ENCODE results near the gene NONO.
"Not testable (repeated sequence)": the region's sequence is repeated elsewhere in the genome, so short reads cannot be mapped to it uniquely, and the experiment has no call there.

Gene NONO

DNA sequence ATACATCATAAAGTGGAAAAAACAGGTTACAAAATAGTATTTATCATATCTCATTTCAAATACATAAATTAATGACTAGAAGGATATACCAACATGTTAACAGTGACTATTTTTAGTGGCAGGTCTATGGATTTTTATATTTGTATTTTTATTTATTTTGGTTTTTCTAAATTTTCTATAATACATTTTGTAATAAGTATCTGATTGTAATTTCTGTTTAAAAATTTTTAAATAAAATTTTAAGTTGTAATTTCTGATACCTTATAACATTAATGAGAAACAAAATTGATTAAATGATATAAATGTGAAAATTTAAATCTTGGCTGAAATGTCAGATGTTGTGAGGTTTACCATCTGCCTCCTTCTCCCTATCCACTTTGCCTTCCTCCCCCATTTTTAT is 2.5 kb downstream of the NONO start:
- no peak for DNase-seq (ENCODE audit: low spot score)

DNA sequence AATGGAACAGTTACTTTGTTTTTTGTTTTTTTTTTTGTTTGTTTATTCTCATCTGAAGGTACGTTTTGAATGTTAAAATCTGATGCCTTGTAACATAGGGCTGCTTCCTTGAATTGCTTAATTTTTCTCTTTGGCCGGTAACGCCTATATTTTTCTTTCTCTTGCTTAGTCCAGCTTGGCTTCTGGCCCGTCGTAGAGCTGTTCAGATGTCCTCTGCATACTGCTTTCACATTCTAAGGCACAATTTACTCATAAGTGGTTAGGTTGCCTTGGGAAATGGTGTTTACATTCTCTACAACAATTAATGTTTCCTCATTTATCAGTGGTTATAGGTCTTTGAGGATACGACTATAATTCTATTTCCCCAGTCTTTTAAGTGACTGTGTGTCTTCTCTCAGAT is 7.9 kb downstream of the NONO start:
- no peak for DNase-seq (ENCODE audit: low spot score)

DNA sequence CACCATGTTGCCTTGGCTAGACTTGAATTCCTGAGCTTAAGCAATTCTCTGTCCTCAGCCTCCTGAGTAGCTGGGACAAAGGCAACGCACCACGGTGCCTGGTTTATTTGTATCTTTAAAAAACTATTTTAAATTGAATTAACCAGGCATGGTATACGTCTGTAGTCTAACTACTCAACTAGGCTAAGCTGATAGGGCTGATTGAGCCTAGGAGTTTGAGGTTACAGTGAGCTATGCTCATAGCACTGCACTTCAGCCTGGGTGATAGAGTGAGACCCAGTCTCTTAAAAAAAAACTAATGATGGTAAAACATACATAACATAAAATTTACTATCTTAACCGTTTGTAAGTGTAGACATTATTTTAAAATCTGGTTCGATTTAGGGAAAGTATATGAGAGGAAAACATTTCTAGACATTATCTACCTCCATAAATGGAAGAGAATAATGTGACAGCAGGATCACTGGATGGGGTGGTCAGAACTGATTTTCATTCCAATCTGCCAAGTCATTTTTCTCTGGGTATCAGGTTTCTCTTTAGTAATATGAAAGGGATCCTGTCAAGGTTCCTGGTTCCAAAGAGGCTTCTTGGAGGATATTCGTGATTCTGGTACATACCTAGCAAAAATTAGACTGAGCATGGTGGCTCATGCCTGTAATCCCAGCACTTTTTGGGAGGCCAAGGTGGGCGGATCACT is 9.4 kb downstream of the NONO start:
- DNase-seq (ENCODE audit: low spot score), result no peak

DNA sequence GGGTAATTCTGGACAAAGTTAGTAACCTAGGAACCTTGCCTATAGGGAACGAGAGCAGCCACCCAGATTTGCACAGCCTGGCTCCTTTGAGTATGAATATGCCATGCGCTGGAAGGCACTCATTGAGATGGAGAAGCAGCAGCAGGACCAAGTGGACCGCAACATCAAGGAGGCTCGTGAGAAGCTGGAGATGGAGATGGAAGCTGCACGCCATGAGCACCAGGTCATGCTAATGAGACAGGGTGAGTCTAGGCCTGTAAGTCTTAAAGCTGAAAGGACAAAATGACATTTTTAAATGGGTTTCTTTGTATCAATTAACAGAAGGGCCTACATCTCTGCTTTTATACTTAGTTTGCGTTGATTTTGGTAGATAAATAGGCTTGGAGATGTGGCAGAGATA is 13.4 kb downstream of the NONO start:
- DNase-seq (ENCODE audit: low spot score), result no peak

DNA sequence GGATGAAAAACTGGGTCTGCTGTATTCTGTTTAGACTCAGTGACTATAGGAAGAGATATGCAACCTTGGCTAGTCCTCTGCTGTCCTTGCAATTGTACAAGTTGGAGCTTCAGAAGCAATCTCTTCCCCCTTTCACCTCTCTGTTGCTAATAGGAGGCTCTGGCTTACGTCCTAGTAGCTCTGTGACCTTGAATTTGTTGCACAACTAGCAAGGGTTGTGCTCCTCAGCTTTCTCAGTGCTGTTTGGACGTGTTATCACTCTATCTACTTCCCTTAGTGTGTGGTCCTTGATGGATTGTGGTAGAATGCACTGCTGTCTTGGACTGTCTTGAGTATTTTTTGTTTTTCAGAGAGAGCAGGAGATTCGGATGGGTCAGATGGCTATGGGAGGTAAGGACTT is 14.7 kb downstream of the NONO start:
- no peak for DNase-seq (ENCODE audit: low spot score)

DNA sequence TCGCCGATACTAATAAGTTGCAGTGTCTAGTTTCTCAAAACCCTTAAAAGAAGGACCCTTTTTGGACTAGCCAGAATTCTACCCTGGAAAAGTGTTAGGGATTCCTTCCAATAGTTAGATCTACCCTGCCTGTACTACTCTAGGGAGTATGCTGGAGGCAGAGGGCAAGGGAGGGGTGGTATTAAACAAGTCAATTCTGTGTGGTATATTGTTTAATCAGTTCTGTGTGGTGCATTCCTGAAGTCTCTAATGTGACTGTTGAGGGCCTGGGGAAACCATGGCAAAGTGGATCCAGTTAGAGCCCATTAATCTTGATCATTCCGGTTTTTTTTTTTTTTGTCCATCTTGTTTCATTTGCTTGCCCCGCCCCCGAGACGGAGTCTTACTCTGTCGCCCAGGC is 16.6 kb downstream of the NONO start:
- not testable (repeated sequence) for DNase-seq (ENCODE audit: low spot score)

DNA sequence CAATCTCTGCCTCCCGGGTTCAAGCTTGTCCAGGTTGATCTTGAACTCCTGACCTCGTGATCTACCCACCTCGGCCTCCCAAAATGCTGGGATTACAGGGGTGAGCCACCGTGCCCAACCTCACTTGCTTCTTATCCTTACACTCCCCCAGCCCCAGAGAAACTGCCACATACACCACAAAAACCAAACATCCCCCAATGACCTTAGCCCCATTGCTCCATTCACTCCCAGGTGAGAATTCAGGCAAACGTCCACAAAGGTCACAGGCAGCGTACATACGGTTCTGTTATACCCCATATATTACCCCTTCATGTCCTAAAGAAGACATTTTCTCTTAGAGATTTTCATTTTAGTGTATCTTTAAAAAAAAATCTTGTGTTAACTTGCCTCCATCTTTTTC is 17.1 kb downstream of the NONO start:
- not testable (repeated sequence) for DNase-seq (ENCODE audit: low spot score)

DNA sequence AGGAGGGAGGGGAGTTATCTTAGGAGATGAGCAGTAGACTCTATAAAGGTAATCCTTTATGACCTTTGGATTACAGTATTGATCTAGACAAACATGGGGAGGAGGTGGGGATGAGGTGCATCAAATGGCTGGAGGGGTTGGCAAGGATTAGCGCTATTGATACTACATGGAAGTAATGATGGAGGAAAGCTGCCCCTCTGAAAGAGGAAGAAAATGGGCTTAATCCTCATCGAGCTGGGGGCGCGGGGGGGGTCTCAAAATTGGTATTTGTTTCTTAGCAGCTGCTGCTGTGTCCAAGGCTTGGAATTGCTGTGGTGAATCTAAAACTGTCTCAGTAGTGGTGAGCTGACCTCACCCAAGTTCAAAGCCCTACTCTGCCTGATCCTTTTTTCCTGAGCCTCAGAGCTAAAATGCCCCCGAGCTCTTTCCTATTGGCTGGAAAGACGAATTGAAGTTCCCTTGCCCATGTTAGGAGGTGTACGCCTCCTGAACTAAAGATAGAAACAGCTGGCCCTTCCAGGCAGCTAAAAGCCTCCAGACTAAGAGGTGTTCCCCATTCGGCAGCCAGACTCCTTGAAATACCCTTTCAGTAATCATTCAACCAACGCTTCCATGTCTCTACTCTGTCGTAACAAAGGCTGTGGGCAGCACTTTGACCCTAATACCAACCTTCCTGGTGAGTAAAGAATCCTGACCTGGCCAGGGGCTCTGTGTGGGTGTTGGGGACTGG is 17.9 kb downstream of the NONO start, which contains the start of gene ITGB1BP2:
Gene ITGB1BP2, plus strand, starts transcription at position 556 of the 730 bp plus-strand sequence. Its CDS starts 57 bp downstream, at position 613.
- peak; percentile 22 for DNase-seq (ENCODE audit: low spot score)

DNA sequence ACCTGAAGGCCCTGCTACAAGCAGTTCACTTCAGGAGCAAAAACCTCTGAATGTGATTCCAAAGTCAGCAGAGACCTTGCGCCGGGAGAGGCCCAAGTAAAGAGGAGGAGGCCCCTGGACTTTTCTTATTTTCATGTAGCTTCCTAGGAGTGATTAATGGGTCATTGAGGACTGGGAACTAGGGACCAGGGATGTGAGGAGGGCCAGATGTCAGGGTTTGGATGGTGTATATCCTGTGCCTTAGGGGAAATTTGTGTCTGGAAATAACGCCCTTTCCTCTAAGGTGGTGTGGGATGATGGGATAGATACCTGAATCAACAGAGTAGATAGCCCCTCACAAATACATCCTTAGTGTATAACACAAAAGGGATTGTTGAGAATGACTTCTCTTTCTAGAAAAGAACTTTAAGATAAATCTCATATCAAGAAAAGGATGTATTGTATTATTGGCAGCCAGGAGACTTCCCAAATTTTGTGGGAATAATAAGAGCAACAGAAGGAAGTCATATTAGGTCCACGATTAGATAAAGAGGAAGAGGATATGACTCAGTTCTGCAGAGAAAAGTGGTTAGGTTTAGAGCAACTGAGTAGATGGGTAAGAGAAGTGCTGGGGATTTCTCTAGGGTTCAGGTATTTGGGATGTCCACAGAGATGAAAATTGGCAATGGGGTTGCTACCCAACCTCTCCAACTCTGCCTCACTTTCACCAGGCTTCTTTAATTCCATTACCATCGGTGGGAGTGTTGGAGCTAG is 19.2 kb downstream of the NONO start:
- DNase-seq (ENCODE audit: low spot score), result no peak

DNA sequence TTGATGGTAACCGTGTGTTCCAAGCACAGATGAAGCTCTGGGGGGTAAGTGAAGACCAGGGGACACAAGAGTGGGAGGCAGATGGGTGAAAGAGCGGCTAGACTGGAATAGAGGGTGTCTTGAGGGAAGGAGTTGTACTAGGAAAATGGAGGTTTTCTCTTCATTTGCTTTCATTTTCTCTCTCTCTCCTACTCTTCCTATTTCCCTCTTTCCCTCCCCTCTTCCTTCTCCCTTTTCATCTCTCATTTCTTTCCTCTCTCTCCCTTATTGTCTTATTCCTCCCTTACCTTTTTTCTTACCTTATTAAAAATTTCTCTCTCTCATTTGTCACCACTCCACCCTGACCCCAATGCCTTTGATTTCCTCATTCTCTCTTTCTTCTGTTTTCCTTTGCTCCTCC is 21.1 kb downstream of the NONO start:
- DNase-seq (ENCODE audit: low spot score), result no peak

DNA sequence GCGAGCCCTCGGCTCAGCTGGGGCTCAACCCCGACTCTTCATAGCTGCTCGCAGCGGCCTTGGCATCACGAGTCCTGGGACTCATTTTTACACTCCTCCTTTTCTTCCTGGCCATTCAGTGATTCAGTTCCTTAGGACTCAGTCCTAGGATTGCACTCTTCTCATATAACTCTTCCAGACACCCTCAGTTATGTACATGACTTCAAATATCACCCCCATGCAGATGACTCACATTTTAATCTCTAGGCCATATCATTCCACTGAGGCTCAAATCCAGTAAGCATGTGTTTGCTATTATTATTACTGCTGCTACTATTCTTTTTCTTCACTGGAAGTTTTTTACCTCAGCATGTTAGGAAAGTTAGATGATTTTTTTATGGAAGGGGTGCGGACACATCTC is 32.5 kb downstream of the NONO start:
- no peak for DNase-seq (ENCODE audit: low spot score)

DNA sequence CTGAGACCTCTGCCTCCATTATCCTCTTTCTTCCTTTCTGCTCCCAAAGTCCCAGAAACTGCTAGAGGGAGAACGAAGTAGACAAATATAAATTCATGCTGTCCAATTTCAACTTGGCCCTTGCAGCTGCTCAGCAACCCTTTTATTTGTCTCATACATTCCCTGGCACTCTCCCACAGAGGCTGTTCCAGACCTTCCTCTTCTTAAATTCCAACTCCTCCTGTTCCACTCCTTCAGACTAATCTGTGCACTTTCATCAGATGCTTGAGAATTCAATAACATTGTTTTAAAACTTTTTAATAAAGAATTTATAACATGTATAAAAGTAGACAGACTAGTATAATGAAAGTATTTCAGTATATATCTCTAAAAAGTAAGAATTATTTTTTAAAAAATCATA is 33.5 kb downstream of the NONO start:
- DNase-seq (ENCODE audit: low spot score), result not testable (repeated sequence)

DNA sequence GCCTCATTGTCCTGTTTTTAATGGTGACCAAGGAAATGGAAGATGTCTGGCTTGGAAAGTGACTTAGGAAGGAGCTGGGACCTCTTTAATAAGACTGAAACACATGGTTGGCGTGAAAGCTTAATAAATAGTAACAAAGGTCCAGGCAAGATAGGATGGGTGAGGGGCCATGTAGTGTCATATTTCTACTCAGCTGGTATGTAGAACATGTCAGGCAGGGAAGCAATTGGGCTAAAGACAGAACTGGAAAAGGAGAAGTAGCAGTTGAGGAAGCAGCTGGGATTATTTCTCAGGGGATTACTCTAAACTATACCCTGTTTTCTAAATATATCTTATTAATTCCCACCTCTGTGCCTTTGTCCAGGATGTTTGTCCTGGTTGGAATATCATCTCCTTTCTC is 36.7 kb downstream of the NONO start:
- DNase-seq (ENCODE audit: low spot score), result no peak

DNA sequence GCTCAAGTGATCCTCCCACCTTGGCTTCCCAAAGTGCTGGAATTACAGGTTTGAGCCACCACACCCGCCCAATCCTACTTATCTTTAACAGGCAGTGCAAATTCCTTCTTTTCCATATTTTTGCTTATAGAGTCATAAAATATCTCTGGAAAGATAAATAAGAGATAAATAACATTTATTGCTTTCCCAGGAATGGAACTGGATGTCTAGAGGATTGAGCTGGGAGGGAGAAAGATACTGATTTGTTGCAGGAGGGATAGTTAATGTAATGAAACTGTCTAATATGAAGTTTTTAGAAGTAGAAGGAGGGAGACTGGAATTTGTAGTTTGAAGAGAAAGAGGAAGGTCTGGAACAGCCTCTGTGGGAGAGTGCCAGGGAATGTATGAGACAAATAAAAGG is 38.3 kb downstream of the NONO start:
- no peak for DNase-seq (ENCODE audit: low spot score)

DNA sequence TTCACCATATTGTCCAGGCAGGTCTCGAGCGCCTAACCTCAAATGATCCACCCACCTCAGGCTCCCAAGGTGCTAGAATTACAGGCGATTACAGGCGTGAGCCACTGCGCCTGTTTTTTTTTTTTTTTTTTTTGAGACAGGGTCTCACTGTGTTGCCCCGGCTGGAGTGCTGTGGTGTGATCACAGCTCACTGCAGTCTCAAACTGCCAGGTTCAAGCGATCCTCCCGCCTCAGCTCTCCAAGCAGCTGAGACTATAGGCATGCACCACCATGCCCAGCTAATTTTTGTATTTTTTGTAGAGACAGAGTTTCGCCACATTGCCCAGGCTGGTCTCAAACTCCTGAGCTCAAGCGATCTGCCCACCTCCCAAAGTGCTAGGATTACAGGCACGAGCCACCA is 41.0 kb downstream of the NONO start:
- DNase-seq (ENCODE audit: low spot score), result not testable (repeated sequence)

DNA sequence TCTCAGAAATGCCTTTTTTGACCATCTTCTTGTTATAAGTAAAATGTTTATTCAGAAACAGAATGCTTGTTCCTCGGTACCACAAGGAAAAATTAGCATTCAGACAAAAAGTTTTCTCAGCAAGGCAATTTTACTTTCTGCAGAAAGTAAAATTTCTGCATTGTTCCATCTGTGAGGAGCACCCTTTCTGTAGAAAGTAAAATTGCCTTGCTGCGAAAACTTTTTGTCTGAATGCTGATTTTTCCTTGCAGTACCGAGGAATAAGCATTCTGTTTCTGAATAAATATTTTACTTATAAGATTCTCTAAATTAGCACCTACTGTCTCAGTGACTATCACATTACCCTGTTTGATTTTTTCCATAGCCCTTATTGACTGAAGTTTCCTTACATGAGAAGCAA is 43.0 kb downstream of the NONO start:
- DNase-seq (ENCODE audit: low spot score), result no peak

DNA sequence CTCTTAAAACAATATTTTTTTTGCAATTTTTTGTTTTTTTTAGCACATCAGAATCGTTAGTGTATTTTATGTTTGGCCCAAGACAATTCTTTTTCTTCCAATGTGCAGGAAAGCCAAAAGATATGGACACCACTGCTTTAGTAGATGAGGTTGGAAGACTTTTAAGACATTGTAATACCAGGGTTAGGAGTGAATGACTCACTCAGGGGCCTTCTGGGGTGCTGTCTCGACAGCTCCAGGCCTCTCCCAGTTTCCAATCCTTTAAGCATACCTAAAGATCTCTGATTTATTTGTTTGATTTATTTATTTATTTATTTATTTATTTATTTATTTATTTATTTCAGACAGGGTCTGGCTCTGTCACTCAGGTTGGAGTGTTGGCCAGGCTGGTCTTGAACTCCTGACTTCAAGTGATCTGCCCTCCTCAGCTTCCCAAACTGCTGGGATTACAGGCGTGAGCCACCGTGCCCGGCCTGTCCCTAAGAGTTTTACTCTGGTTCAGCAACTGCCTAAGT is 65.8 kb downstream of the NONO start:
- not testable (repeated sequence) for DNase-seq (ENCODE audit: low spot score)

DNA sequence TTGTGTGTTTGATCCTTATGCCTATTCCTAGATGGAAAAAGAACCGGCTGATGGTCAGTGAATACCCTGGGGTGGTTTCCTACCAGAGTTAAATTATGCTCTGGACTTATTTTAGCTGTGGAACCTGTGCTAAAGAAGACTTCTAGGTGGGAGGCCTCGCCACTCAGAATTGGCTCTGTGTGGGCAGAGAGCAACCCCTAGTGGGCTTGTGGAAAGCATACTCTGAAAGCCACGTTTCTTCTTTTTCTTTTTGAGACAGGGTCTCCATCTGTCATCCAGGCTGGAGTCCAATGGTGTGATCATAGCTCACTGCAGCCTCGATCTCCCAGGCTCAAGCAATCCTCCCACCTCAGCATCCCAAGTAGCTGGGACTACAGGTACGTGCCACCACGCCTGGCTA is 66.4 kb downstream of the NONO start:
- DNase-seq (ENCODE audit: low spot score), result not testable (repeated sequence)
